GM19467 (cell line): ENCODE measurements around the gene PUS7.
A peak's percentile ranks its signal among the peaks of the same experiment; 100 is the strongest.
"Not testable (repeated sequence)": the region's sequence is repeated elsewhere in the genome, so short reads cannot be mapped to it uniquely, and the experiment has no call there.

Experiments
- ATAC-seq: cut with Tn5 transposase; IDR thresholded peaks from one replicate; pipeline ENCODE4 v1.9.1; 2021; ENCODE audit warnings: mild to moderate bottlenecking, moderate library complexity; ENCODE audit not compliant: unreplicated experiment

PUS7 gene

GRCh38 chr7:105450177-105450861, 71.8 kb downstream of the PUS7 start:
- ATAC-seq: no peak

DNA sequence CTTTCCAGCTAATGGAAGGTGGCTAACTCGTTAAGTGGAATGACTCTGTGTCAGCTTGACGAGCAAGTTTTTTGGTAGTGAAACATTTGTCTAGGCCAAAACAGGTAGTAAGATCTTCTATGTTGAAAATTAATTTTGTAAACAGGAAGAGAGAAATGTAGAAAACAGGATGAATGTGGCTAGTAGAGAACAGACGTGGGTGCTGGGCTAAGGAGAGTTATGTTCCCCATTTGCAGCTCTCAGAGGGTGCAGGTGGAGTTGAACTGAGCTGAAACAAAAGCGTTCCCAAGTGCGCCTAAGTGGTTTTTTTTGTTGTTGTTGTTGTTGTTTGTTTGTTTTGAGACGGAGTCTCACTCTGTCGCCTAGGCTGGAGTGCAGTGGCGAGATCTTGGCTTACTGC, 73.9 kb downstream of the PUS7 start:
- peak; percentile 69 for ATAC-seq

DNA sequence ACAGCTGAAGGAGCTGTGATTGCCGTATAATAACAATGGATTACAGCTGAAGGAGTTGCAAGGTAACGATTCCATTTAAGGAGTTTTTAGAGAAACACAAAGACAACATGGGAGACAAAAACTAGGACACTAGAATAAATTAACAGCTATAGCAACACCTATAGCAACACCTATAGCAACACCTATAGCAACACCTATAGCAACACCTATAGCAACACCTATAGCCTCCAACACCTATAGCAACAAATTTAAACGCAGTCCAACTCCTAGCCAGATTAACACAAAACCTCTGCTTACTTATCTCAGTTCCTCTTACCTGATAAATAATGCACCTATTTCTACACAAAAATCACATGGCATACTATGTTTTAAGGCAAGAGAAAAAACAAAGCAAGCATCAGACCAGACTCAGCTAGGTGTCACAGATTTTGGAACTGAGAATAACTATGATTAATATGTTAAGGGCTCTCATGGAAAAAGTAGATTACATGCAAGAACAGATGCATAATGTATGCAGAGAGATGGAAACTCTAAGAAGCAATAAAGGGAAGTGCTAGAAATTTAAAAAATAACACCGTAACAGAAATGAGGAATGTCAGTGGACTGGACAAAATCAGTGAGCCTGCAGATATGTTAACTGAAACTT, 77.6 kb downstream of the PUS7 start:
- ATAC-seq: no peak

DNA sequence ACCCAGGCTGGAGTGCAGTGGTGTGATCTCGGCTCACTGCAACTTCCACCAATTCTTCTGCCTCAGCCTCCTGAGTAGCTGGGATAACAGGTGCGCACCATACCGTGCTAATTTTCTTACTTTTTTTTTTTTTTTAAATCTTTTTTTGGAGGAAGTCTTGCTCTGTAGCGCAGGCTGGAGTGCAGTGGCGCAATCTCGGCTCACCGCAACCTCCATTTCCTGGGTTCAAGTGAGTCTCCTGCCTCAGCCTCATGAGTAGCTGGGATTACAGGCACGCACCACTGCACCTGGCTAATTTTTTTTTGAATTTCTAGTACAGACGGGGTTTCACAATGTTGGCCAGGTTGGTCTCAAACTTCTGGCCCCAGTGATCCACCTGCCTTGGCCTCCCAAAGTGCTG, 79.9 kb downstream of the PUS7 start:
- not testable (repeated sequence) for ATAC-seq

GRCh38 chr7:105439174-105439893, 82.7 kb downstream of the PUS7 start:
- no peak for ATAC-seq

DNA sequence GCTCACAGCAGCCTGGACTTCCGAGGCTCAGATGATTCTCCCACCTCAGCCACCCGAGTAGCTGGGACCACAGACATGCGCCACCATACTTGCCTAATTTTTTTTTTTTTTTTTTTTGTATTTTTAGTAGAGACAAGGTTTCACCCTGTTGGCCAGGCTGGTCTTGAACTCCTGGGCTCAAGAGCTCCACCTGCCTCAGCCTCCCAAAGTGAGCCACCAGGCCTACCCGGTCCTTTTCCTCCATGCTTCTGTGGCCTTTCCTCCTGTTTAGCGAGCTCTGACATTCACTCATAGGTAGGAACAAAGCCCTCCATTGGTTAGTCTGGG, 83.3 kb downstream of the PUS7 start:
- no peak for ATAC-seq

DNA sequence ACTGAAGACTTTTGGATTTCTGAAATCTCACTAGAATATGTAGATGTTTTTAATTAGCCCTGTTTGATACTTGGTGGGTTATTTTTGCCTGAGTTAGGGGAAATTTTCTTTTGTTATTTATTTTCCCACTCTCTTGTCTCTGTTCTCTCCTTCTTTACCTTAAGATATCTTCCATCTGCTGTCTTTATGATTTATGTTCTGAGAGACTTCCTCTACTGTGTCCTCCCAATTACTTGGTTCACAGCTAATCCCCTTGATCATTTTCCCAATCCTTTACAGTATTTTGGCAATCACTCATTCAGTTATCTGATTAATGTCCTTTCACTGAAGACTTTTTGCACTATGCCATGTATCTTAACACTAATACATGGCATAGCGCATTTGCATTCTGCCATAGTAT, 83.8 kb downstream of the PUS7 start:
- ATAC-seq: no peak

GRCh38 chr7:105437356-105437755, 84.7 kb downstream of the PUS7 start:
- not testable (repeated sequence) for ATAC-seq

DNA sequence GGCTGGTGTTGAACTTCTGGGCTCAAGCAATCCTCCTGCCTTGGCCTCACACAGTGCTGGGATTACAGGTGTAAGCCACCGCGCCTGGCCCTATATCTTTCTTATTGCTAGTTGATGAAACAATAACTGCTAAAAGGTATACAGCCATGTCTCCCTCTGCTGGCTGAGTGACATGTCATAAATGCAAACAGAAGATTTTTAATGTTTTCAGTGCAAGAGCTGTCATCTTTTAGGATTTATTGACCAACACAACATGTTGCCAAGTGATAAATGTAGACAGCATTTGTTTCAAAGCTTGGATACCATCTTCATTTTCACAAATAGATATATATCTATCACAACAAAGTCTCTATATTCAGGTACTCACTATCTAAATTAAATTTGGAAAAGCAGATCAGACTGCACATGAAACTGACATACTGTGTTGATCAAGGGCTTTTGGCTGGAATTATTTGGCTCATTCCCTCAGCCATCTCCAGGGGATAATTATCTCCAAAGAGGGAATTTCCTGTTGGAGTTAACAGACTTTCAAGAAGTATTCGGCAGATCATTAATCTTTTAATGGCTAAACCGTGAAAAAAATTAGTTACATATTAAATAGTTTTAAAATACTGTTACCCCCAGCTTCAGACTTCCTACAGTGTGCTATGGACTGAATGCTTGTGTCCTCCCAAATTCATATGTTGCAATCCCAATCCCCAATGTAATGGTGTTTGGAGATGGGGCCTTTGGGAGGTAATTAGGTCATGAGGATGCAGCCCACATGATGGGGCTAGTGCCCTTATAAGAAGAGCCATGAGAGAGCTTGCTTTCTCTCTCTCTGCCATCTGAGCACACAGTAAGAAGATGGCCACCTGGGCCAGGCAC, 92.1 kb downstream of the PUS7 start:
- no peak for ATAC-seq

DNA sequence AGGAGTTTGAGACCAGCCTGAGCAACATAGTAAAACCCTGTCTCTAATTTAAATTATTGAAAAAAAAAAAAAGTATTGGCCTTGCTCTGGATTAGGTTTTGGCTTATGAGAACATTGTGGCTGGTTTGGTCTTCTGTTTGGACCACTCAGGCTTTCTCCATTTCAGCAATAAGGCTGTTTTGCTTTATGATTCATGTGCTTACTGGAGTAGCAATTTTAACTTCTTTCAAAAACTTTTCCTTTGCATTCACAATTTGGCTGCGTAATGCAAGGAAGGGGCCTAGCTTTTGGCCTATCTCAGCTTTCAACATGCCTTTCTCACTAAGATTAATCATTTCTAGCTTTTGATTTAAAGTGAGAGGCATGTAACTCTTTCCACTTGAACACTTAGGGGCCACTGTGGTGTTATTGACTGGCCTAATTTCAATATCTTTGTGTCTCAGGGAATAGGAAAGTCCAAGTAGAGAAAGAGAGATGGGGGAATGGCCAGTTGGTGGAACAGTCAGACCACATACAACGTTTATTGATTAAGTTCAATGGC, 95.4 kb downstream of the PUS7 start:
- no peak for ATAC-seq

DNA sequence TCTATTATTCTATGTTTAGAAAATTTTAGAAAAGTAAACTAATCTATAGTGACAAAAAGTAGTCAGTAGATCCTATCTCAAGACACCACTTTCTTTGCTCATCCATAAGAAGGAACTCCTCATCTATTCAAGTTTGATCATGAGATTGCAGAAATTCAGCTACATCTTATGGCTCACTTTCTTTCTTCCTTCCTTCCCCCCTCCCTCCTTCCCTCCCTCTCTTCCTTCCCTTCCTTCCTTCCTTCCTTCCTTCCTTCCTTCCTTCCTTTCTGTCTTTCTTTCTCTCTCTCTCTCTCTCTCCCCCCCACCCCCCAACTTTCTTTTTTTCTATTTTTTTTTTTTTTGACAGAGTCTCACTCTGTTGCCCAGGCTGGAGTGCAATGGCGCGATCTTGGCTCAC, 98.1 kb downstream of the PUS7 start:
- ATAC-seq: no peak

- no peak for ATAC-seq
These were observed 108.1 kb downstream of the PUS7 start for GRCh38 chr7:105413887-105414437.

- ATAC-seq: not testable (repeated sequence)
These were observed 111.3 kb downstream of the PUS7 start for GRCh38 chr7:105410774-105411173.

DNA sequence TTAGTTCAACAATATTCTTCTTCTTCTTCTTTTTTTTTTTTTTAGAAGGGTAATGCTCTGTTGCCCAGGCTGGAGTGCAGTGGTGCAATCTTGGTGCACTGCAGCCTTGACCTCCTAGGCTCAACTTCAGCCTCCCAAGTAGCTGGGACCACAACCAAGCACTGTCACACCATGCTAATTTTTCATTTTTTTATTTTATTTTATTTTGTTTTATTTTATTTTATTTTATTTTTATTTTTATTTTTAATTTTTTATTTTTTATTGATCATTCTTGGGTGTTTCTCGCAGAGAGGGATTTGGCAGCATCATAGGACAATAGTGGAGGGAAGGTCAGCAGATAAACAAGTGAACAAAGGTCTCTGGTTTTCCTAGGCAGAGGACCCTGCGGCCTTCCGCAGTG, 112.3 kb downstream of the PUS7 start:
- not testable (repeated sequence) for ATAC-seq

DNA sequence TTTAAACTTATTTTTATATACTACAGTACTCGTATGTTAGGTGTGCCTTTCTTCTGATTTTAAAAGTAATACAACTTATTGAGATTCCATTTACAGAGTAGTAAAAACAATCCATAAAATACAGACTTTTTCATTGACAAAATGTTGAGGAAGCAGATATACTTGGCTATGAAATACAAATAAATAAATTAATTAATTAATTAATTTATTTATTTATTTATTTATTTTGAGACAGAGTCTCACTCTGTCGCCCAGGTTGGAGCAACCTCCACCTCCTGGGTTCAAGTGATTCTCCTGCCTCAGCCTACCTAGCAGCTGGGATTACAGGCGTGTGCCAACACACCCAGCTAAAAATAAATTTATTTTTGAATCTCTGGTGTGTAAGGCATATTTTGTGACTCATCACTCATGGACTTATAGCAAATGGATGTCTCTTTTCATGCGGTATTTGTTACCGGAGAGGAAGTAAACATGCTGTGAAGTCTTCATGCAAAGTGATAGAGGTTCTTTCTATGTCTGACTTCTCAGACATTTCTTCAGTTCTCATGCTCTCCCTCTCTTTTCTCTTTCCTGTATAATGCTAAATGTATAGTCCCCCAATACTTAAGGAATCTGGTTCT, 113.2 kb downstream of the PUS7 start:
- no peak for ATAC-seq
